ENCODE results near the gene B2M. TPM values are rescaled to one million over a fixed set of nuclear protein-coding genes. Genes with fewer than 3 reads are reported as not detected.

Gene B2M
- 681 and 808 TPM in 2 replicates for total RNA-seq

GRCh38 chr15:44711096-44711742 is at the start of gene B2M, which contains the start of gene PATL2:
B2M (plus strand) TSS chr15:44711517; CDS start chr15:44711547, 30 bp downstream.
PATL2 (minus strand) TSS chr15:44711323; CDS start chr15:44676490, 34,833 bp downstream.
- H3K36me3 ChIP-seq (ENCODE audit: control insufficient read depth, insufficient read depth, low read length): peaks cover 7% of the 10 kb centered on the region
- DNase-seq (ENCODE audit: low read depth) (peak; percentile 91), FAIRE-seq (no peak)
- TF ChIP-seq CTCF (IDR thresholded peaks at IDR 0.05; ENCODE audit: insufficient read depth, low read length, severe bottlenecking): no peak
- H3K4me3 ChIP-seq (ENCODE audit: low read depth, low read length): peak within 1 kb of the TSS; percentile 87
- no peaks in the 10 kb centered on the region for H3K27me3 ChIP-seq (ENCODE audit: control insufficient read depth, insufficient read depth, low read length)

GRCh38 chr15:44661576-44661975 is 49.7 kb upstream of the B2M start:
- no peak for FAIRE-seq
- H3K4me3 ChIP-seq (ENCODE audit: low read depth, low read length): no peak overlapping the region
- no peak for TF ChIP-seq CTCF (IDR thresholded peaks at IDR 0.05; ENCODE audit: insufficient read depth, low read length, severe bottlenecking)
- no peaks in the 10 kb centered on the region for H3K27me3 ChIP-seq (ENCODE audit: control insufficient read depth, insufficient read depth, low read length)
- no peak for DNase-seq (ENCODE audit: low read depth)
- peaks cover 2% of the 10 kb centered on the region for H3K36me3 ChIP-seq (ENCODE audit: control insufficient read depth, insufficient read depth, low read length)

- no peaks in the 10 kb centered on the region for H3K27me3 ChIP-seq (ENCODE audit: control insufficient read depth, insufficient read depth, low read length)
- peaks cover 2% of the 10 kb centered on the region for H3K36me3 ChIP-seq (ENCODE audit: control insufficient read depth, insufficient read depth, low read length)
- peak; percentile 58 for DNase-seq (ENCODE audit: low read depth)
- no peak for FAIRE-seq
- peak overlapping the region; percentile 99 for H3K4me3 ChIP-seq (ENCODE audit: low read depth, low read length)
- no peak for TF ChIP-seq CTCF (IDR thresholded peaks at IDR 0.05; ENCODE audit: insufficient read depth, low read length, severe bottlenecking)
Measured at GRCh38 chr15:44662478-44663409, 48.6 kb upstream of the B2M start.

- DNase-seq (ENCODE audit: low read depth) (peak; percentile 93), FAIRE-seq (peak; percentile 40)
- peak within 1 kb of the TSS; percentile 99 for H3K4me3 ChIP-seq (ENCODE audit: low read depth, low read length)
- peaks cover 2% of the 10 kb centered on the region for H3K36me3 ChIP-seq (ENCODE audit: control insufficient read depth, insufficient read depth, low read length)
- TF ChIP-seq CTCF (IDR thresholded peaks at IDR 0.05; ENCODE audit: insufficient read depth, low read length, severe bottlenecking): peak; percentile 91
- no peaks in the 10 kb centered on the region for H3K27me3 ChIP-seq (ENCODE audit: control insufficient read depth, insufficient read depth, low read length)
Measured at GRCh38 chr15:44663410-44664308, 47.7 kb upstream of the B2M start, which contains the start of gene SPG11. SPG11 (minus strand) TSS chr15:44663662; CDS start chr15:44663647, 15 bp downstream.

GRCh38 chr15:44666210-44667038 is 44.9 kb upstream of the B2M start:
- no peak for TF ChIP-seq CTCF (IDR thresholded peaks at IDR 0.05; ENCODE audit: insufficient read depth, low read length, severe bottlenecking)
- no peak for FAIRE-seq

More at GRCh38 chr15:44666210-44667038, 44.9 kb upstream of the B2M start:
- Histone ChIP-seq H3K36me3 (ENCODE audit: control insufficient read depth, insufficient read depth, low read length) (no peaks in the 10 kb centered on the region), H3K27me3 (ENCODE audit: control insufficient read depth, insufficient read depth, low read length) (no peaks in the 10 kb centered on the region), H3K4me3 (ENCODE audit: low read depth, low read length) (no peak overlapping the region)
- DNase-seq (ENCODE audit: low read depth): no peak
